H9 (cell line): ENCODE data around the gene KRT35. TPM values are rescaled to one million over a fixed set of nuclear protein-coding genes. Genes with fewer than 3 reads are reported as not detected.

ENCODE experiments used
- DNase-seq: peaks from one replicate; pipeline ENCODE4 v3.0.0-alpha.2; 2017
- H2AFZ ChIP-seq: one replicate; pipeline ENCODE4 v1.6.1; 2013; ENCODE audit warnings: mild to moderate bottlenecking, low read length, control low read depth, moderate library complexity
- H2AK5ac ChIP-seq: 2 replicates; pipeline ENCODE4 v1.6.1; 2013; ENCODE audit warnings: low read length, control low read depth, mixed read lengths; ENCODE audit not compliant: insufficient read length
- H2BK120ac ChIP-seq: one replicate; pipeline ENCODE4 v1.6.1; 2013; ENCODE audit warnings: low read depth, mild to moderate bottlenecking, low read length, control low read depth, inconsistent platforms; ENCODE audit not compliant: poor library complexity, severe bottlenecking
- H2BK12ac ChIP-seq: 2 replicates; pipeline ENCODE4 v1.6.1; 2013; ENCODE audit warnings: low read length, control low read depth, mixed read lengths, low read depth; ENCODE audit not compliant: insufficient read length
- H2BK15ac ChIP-seq: 2 replicates; pipeline ENCODE4 v1.6.1; 2013; ENCODE audit warnings: low read depth, low read length, control low read depth
- H2BK20ac ChIP-seq: one replicate; pipeline ENCODE4 v1.6.1; 2013; ENCODE audit warnings: low read depth, mild to moderate bottlenecking, low read length, control low read depth, inconsistent platforms; ENCODE audit not compliant: poor library complexity, severe bottlenecking
- H2BK5ac ChIP-seq: 2 replicates; pipeline ENCODE4 v1.6.1; 2013; ENCODE audit warnings: low read length, control low read depth, mixed read lengths; ENCODE audit not compliant: insufficient read length
- H3K14ac ChIP-seq: 2 replicates; pipeline ENCODE4 v1.6.1; 2013; ENCODE audit warnings: low read length, control low read depth; ENCODE audit not compliant: insufficient read depth
- H3K18ac ChIP-seq: 2 replicates; pipeline ENCODE4 v1.6.1; 2013; ENCODE audit warnings: low read depth, mild to moderate bottlenecking, mixed read lengths, low read length, control low read depth; ENCODE audit not compliant: insufficient read length
- H3K23ac ChIP-seq: 2 replicates; pipeline ENCODE4 v1.6.1; 2013; ENCODE audit warnings: low read length, control low read depth, mixed read lengths, low read depth; ENCODE audit not compliant: insufficient read length
- H3K23me2 ChIP-seq: 2 replicates; pipeline ENCODE4 v1.6.1; 2013; ENCODE audit warnings: low read depth, mild to moderate bottlenecking, mixed read lengths, low read length, control low read depth; ENCODE audit not compliant: insufficient read length, poor library complexity, severe bottlenecking
- H3K27ac ChIP-seq: 2 replicates; pipeline ENCODE4 v1.5.1; 2013; ENCODE audit warnings: low read length, control low read depth, mixed read lengths, low read depth; ENCODE audit not compliant: insufficient read length
- H3K27me3 ChIP-seq: 2 replicates; pipeline ENCODE4 v1.6.1; 2013; ENCODE audit warnings: low read length, control low read depth, inconsistent platforms; ENCODE audit not compliant: insufficient read depth
- H3K4ac ChIP-seq: 2 replicates; pipeline ENCODE4 v1.6.1; 2013; ENCODE audit warnings: low read depth, mild to moderate bottlenecking, control low read depth, inconsistent platforms, low read length, moderate library complexity
- H3K4me1 ChIP-seq: 2 replicates; pipeline ENCODE4 v1.6.1; 2013; ENCODE audit warnings: low read length, control low read depth, inconsistent platforms; ENCODE audit not compliant: insufficient read depth
- H3K4me2 ChIP-seq: 2 replicates; pipeline ENCODE4 v1.6.1; 2013; ENCODE audit warnings: low read length, control low read depth, mixed read lengths; ENCODE audit not compliant: insufficient read length, insufficient read depth
- H3K56ac ChIP-seq: 2 replicates; pipeline ENCODE4 v1.6.1; 2013; ENCODE audit warnings: low read depth, mild to moderate bottlenecking, mixed read lengths, low read length, control low read depth; ENCODE audit not compliant: insufficient read length
- H3K79me1 ChIP-seq: 2 replicates; pipeline ENCODE4 v1.6.1; 2013; ENCODE audit warnings: low read depth, mild to moderate bottlenecking, moderate library complexity, low read length, control low read depth, inconsistent platforms; ENCODE audit not compliant: insufficient read depth, poor library complexity, severe bottlenecking
- H3K79me2 ChIP-seq: 2 replicates; pipeline ENCODE4 v1.6.1; 2013; ENCODE audit warnings: low read length, control low read depth, inconsistent platforms; ENCODE audit not compliant: insufficient read depth
- H3K9ac ChIP-seq: 2 replicates; pipeline ENCODE4 v1.6.1; 2013; ENCODE audit warnings: low read length, control low read depth, mixed read lengths; ENCODE audit not compliant: insufficient read length; ENCODE audit errors: extremely low read depth
- H3K9me3 ChIP-seq: one replicate; pipeline ENCODE4 v1.6.1; 2013; ENCODE audit warnings: low read depth, low read length, inconsistent platforms; ENCODE audit not compliant: control insufficient read depth
- H3T11ph ChIP-seq: one replicate; pipeline ENCODE4 v1.6.1; 2013; ENCODE audit warnings: mild to moderate bottlenecking, low read length, control low read depth, inconsistent platforms
- H4K20me1 ChIP-seq: one replicate; pipeline ENCODE4 v1.6.1; 2013; ENCODE audit not compliant: control insufficient read depth, insufficient read length, insufficient read depth
- H4K5ac ChIP-seq: 2 replicates; pipeline ENCODE4 v1.6.1; 2013; ENCODE audit warnings: low read depth, mild to moderate bottlenecking, mixed read lengths, low read length, control low read depth; ENCODE audit not compliant: insufficient read length
- H4K8ac ChIP-seq: replicated peaks from 2 replicates; pipeline ENCODE4 v1.6.1; 2013; ENCODE audit warnings: low read length, control low read depth, mixed read lengths, low read depth; ENCODE audit not compliant: insufficient read length
- H4K91ac ChIP-seq: 2 replicates; pipeline ENCODE4 v1.6.1; 2013; ENCODE audit warnings: low read depth, mild to moderate bottlenecking, moderate library complexity, mixed read lengths, low read length, control low read depth; ENCODE audit not compliant: insufficient read length
- H3K27ac Mint-ChIP-seq, 3 experiments: 2 replicates in 2 of 3; 3 replicates in 1 of 3; pipeline ENCODE4 v1.8.0; 2020 to 2021; ENCODE audit warnings: mixed read lengths in 3 of 3, mild to moderate bottlenecking in 1 of 3, moderate library complexity in 1 of 3
- H3K27me3 Mint-ChIP-seq: 2 replicates; pipeline ENCODE4 v1.8.0; 2021; ENCODE audit warnings: low read depth, mild to moderate bottlenecking, moderate library complexity, mixed read lengths
- H3K36me3 Mint-ChIP-seq, 3 experiments: 2 replicates in 2 of 3; 3 replicates in 1 of 3; pipeline ENCODE4 v1.8.0; 2020 to 2021; ENCODE audit warnings: low read depth in 3 of 3, mixed read lengths in 3 of 3; ENCODE audit not compliant: insufficient read depth in 1 of 3
- H3K4me1 Mint-ChIP-seq, 2 experiments: 2 replicates each; pipeline ENCODE4 v1.8.0; 2020; ENCODE audit warnings: mixed read lengths in 2 of 2
- H3K4me3 Mint-ChIP-seq, 2 experiments: 2 replicates in 1 of 2; 3 replicates in 1 of 2; pipeline ENCODE4 v1.8.0; 2020 to 2021; ENCODE audit warnings: mild to moderate bottlenecking in 2 of 2, mixed read lengths in 2 of 2, moderate library complexity in 1 of 2
- H3K9me3 Mint-ChIP-seq, 2 experiments: 2 replicates in 1 of 2; 3 replicates in 1 of 2; pipeline ENCODE4 v1.8.0; 2020; ENCODE audit warnings: mild to moderate bottlenecking in 2 of 2, mixed read lengths in 2 of 2, moderate library complexity in 1 of 2
- WGBS: extraction: QIAGEN DNeasy Blood & Tissue Kit; methylation state at CpG from one replicate; pipeline ENCODE4 v1.1.7; 2013; ENCODE audit warnings: missing lambda C conversion rate, low lambda C conversion rate, mixed read lengths; ENCODE audit not compliant: insufficient read length; ENCODE audit errors: extremely low coverage; 5-methylcytosine and 5-hydroxymethylcytosine counted together
- total RNA-seq: library from RNA; stranded (reverse); gene quantifications from 2 replicates; pipeline ENCODE4 v1.2.1, GENCODE V29; 2021
- TF ChIP-seq, protein P1 (sequence below): fragments of 200-600 bp; sonication (generic); conservative IDR thresholded peaks from 3 replicates; pipeline ENCODE4 v1.8.0; 2021; ENCODE audit warnings: antibody characterized with exemption, mild to moderate bottlenecking

Gene KRT35
- total RNA-seq, 1 experiment from 2014 or later: not detected

DNA sequence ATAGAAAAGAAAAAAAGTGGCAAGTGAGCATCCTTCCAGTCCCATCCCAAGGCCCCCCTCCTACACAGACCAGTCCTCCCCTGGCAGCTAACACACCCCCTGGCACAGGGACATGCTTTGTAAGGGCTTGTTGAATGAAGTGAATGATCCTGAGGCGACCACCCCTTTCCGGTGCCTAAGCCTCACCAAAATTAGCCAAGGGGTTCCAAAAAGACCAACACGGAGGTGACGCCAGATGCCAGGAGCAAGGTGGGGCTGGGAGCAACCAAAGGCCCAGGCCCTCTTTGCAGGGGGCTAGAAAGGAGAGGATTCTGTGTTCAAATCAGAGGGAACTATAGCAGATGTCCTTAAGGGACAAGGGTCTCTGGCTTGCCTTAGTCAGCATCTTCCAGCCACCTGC, 5.5 kb downstream of the KRT35 start:
- Histone ChIP-seq H3K18ac (no peak overlapping the region), H3K14ac (no peak overlapping the region), H3K27me3 (no peaks in the 10 kb centered on the region), H4K20me1 (no peaks in the 10 kb centered on the region), H3K23ac (no peak overlapping the region), H2AFZ (no peak overlapping the region), H3K4ac (no peak overlapping the region), H3K23me2 (no peaks in the 10 kb centered on the region), H2BK5ac (no peak overlapping the region), H3K9me3 (no peaks in the 10 kb centered on the region), H4K91ac (no peak overlapping the region), H2BK15ac (no peak overlapping the region), H3K4me1 (no peaks in the 10 kb centered on the region), H4K5ac (no peak overlapping the region), H2BK12ac (no peak overlapping the region), H3K27ac (no peak overlapping the region), H2BK20ac (no peak overlapping the region), H3K4me2 (no peak overlapping the region), H3K9ac (no peak overlapping the region), H2BK120ac (no peak overlapping the region), H3T11ph (no peak overlapping the region), H2AK5ac (no peak overlapping the region), H3K56ac (no peak overlapping the region), H3K79me2 (no peaks in the 10 kb centered on the region), H3K79me1 (no peaks in the 10 kb centered on the region), H4K8ac (no peak overlapping the region)
- H3K4me1 Mint-ChIP-seq: no peaks in the 10 kb centered on the region
- TF ChIP-seq, protein P1, sequence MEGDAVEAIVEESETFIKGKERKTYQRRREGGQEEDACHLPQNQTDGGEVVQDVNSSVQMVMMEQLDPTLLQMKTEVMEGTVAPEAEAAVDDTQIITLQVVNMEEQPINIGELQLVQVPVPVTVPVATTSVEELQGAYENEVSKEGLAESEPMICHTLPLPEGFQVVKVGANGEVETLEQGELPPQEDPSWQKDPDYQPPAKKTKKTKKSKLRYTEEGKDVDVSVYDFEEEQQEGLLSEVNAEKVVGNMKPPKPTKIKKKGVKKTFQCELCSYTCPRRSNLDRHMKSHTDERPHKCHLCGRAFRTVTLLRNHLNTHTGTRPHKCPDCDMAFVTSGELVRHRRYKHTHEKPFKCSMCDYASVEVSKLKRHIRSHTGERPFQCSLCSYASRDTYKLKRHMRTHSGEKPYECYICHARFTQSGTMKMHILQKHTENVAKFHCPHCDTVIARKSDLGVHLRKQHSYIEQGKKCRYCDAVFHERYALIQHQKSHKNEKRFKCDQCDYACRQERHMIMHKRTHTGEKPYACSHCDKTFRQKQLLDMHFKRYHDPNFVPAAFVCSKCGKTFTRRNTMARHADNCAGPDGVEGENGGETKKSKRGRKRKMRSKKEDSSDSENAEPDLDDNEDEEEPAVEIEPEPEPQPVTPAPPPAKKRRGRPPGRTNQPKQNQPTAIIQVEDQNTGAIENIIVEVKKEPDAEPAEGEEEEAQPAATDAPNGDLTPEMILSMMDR: no peak
- H3K27me3 Mint-ChIP-seq: peaks cover 4% of the 10 kb centered on the region
- H3K9me3 Mint-ChIP-seq: peaks cover 6 to 11% of the 10 kb centered on the region in 2 experiments; a peak in 3 of 5 replicates
- WGBS: no CpG with 5 or more reads among the region's 4 CpGs
- H3K36me3 Mint-ChIP-seq: no peaks in the 10 kb centered on the region; a peak in 1 of 7 replicates
- no peak for DNase-seq
- no peak overlapping the region for H3K4me3 Mint-ChIP-seq
- H3K27ac Mint-ChIP-seq: no peak overlapping the region
